Neural progenitor cell (in vitro differentiated cells): ENCODE results near the gene WDTC1.

ENCODE experiments used
- EZH2 ChIP-seq: fragments of 200-600 bp; sonication (generic); IDR thresholded peaks from 2 replicates; pipeline ENCODE4 v1.6.1; 2017; ENCODE audit warnings: antibody characterized with exemption, mild to moderate bottlenecking, moderate library complexity
- EZH2phosphoT487 ChIP-seq: fragments of 200-600 bp; sonication (generic); IDR thresholded peaks from 2 replicates; pipeline ENCODE4 v1.6.1; 2017; ENCODE audit warnings: antibody characterized with exemption
- TF ChIP-seq, protein P1 (sequence below): fragments of 200-600 bp; sonication (generic); IDR thresholded peaks from 2 replicates; pipeline ENCODE4 v1.5.1; 2017; ENCODE audit warnings: antibody characterized with exemption, mild to moderate bottlenecking

- TF ChIP-seq, protein P1, sequence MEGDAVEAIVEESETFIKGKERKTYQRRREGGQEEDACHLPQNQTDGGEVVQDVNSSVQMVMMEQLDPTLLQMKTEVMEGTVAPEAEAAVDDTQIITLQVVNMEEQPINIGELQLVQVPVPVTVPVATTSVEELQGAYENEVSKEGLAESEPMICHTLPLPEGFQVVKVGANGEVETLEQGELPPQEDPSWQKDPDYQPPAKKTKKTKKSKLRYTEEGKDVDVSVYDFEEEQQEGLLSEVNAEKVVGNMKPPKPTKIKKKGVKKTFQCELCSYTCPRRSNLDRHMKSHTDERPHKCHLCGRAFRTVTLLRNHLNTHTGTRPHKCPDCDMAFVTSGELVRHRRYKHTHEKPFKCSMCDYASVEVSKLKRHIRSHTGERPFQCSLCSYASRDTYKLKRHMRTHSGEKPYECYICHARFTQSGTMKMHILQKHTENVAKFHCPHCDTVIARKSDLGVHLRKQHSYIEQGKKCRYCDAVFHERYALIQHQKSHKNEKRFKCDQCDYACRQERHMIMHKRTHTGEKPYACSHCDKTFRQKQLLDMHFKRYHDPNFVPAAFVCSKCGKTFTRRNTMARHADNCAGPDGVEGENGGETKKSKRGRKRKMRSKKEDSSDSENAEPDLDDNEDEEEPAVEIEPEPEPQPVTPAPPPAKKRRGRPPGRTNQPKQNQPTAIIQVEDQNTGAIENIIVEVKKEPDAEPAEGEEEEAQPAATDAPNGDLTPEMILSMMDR: peak; percentile 90
- no peak for TF ChIP-seq EZH2phosphoT487
- TF ChIP-seq EZH2: no peak
These were observed 98.3 kb downstream of the WDTC1 start for GRCh38 chr1:27332536-27333281.
